ENCODE results near the gene RAD9B.

DNA sequence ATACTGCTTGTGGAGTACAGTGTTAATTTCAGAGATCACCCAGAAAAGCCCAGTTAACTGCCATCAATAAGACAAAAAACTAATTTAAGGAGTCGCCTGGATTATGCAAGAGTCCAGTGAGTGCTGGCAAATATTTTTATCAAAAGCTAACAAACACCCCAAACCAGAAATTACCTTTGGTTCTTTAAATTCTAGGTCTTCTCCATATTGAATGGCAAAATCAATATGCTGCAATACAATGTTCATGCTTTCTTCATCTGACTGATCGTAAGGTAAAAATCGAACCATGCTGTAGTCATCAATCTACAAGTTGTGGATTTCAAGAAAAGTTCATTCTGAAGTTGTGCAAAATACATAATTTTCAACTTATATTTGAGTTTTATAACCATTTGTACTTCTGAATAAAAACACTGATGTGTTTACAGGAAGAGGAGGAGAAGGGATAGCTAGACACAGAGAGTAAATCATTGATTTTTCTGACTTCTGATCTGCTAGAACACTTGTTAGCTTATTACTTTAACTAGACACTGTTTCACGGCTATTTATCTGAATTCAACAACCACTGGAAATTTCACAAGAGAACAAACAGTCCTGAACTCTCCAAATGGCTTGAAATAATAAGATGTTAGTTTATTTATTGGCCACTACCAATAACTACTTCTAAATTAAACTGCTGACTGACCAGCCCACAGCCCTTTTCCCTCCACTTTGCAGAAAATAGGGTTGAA is 48.4 kb upstream of the RAD9B start:
- TF ChIP-seq CTCF (IDR thresholded peaks at IDR 0.05), result no peak
- TF ChIP-seq EZH2phosphoT487 (IDR thresholded peaks at IDR 0.05), result no peak
- no peak for TF ChIP-seq EZH2 (IDR thresholded peaks at IDR 0.05)
